HG02943 (cell line): ENCODE results near the gene GPRIN1.
"Not testable (repeated sequence)": the region's sequence is repeated elsewhere in the genome, so short reads cannot be mapped to it uniquely, and the experiment has no call there.

Source experiments
- ATAC-seq: cut with Tn5 transposase; IDR thresholded peaks from one replicate; pipeline ENCODE4 v1.9.1; 2021; ENCODE audit warnings: mild to moderate bottlenecking, low read depth, moderate library complexity; ENCODE audit not compliant: unreplicated experiment

GPRIN1 gene

DNA sequence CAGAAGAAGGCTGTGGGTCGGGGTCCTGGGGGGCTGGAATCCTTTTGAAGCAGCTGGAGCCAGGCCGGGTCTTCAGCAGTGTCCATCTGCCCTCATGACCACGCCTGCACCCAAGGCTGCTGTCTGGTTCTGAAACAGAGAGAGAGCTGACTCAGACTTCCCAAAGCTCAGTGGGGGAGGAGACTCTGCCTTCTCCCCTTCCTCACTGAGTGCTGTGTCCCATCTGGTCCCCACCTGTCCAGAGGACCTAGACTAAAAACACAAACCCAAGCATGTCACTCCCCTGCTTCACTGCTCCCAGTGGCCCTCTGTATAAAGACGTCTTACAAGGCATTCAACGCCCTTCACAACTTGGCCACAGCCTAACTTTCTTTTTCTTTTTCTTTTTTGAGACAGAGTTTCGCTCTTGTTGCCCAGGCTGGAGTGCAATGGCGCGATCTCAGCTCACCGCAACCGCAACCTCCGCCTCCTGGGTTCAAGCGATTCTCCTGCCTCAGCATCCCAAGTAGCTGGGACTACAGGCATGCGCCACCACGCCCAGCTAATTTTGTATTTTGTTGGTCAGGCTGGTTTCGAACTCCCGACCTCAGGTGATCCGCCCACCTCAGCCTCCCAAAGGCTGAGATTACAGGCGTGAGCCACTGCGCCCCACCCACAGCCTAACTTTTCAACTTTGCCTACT, 10.1 kb downstream of the GPRIN1 start:
- not testable (repeated sequence) for ATAC-seq

DNA sequence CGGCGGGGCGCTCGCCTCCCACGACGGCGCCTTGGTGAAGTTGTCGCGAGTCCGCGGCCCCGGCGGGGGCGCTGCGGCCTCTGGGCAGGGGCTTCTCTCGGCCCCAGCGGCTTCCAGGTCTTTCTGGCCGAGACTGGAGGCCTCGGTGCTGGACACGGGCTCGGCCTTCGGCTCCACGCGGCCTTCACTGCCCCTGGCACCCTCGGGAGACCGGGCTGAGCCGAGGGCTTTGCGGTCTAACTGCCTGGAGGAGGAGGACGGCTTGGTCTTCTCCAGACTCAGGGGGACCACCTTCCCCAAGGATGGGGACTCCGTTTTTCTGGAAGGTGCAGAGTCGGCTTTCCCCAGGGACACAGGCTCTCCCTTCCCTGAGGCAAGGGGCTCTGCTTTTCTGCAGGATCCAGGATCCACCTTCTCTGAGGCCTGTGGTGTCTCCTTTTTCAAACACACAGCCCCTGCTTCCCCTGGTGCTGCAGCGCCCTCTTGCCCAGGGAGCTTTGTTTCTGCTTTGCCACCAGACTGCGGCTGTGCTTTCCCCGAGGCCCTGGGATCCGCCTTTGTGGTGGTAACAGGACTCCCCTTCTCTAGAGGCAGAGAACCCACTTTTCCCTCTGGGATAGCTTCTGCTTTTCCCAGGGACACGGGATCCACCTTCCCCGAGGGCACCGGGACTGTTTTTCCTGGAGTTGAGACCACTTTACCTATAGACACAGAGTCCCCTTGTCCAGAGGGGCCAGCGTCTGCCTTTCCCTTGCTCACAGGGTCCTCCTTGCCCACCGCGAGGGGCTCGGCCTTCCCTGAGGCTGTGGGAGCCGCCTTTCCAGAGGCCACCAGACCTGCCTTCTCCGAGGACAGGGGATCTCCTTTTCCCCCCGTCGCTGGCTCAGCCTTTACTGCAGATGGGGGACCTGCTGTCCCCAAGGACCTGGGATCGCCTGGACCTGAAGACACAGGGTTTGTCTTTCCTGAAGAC, 12.3 kb downstream of the GPRIN1 start:
- ATAC-seq = no peak

DNA sequence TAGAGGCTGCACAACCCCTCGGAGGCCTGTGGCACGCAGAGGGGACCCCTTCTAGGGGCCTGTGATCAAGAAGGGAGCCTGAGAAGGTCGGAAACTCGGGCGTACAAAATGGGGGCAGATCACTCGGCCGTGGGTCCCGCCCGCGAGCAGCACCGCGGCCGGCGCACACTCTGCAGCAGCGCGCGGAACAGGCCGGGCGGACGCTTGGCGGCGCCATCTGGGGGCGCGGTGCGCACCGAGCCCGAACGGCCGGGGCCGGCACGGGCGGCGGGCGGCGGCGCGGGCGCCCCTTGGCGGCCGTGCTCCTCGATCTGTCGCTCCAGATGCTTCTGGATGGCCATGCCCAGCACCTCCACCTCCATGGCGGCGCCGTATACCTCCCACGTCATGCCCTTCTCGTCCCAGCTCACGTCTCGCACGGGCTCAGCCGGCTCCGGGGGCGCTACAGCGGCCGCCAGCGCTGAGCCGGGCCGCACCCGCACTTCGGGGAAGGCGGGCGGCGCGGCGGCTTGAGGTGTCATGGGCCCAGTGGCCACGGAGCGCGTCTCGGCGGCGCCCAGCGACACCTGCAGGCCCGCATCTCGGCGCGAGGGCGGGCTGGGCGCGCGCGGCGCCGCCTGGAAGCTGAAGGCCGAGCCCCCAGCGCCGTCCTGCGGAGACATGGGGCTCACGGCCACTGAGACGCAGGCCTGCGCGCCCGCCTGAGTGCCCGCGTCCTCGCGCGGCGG, 13.1 kb downstream of the GPRIN1 start:
- peak; percentile 61 for ATAC-seq

DNA sequence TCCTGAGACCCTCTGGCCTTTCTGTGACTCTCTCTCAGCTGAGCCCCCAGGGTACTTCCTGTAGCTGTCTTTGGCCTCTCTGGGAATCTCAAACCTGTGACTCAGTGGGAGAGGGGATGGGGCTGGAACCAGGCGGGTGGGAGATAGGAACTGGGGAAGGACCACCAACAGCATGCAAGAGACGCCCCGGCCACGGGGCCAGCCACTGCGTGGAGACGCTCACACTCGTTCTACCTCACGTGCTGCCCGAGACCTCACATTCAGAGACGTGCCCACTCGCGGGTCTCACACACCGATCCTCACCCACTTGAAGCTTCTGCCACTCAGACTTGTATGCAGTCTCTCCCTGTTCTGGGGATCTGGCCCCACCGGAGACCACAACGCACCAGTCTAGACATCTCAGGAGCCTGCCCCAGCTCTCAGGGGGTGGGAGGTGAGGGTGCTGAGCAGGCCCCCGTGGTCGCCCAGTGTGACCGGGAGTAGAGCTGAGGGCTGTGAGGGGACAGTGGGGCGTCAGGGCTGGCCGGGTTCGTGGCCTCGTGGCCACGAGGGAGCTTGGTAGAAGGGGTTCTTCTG, 13.8 kb downstream of the GPRIN1 start:
- ATAC-seq = no peak

DNA sequence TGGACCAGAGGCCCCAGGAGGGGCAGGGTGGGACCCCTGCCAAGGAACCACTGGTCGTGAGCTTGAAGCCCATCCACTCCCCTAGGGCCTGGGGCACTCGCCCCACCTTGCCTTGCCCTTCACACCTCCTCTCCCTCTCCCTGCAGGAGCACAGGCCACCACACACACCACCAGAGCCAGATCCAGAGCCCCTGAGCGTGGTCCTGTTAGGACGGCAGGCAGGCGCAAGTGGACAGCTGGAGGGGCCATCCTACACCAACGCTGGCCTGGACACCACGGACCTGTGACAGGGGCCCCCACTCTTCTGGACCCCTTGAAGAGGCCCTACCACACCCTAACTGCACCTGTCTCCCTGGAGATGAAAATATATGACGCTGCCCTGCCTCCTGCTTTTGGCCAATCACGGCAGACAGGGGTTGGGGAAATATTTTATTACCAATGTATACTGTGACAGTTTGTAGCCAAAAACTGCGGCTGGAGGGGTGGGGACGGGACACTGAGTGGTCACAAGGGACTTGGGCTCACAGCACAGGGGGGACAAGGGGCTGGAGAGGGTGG, 14.5 kb downstream of the GPRIN1 start:
- ATAC-seq = no peak

DNA sequence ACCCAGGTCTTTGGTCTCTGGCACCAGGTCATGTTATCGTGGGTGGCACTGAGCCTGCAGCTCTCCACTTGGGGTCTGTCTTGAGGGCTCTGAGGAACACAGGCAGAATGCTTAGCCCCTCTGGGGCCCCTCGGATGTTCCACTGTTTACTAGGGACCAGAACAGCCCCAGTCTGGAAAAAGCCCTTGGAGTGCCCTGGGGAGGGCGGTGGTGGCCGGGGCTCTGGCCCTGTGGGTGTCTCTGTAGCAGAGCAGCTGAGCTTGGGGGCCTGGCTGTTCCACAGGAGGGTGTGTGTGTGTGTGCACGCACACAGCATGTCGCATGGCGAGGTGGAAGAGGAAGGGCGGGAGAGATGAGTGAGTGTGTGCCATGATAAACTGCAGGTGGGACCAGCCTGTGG, 15.4 kb downstream of the GPRIN1 start:
- no peak for ATAC-seq

DNA sequence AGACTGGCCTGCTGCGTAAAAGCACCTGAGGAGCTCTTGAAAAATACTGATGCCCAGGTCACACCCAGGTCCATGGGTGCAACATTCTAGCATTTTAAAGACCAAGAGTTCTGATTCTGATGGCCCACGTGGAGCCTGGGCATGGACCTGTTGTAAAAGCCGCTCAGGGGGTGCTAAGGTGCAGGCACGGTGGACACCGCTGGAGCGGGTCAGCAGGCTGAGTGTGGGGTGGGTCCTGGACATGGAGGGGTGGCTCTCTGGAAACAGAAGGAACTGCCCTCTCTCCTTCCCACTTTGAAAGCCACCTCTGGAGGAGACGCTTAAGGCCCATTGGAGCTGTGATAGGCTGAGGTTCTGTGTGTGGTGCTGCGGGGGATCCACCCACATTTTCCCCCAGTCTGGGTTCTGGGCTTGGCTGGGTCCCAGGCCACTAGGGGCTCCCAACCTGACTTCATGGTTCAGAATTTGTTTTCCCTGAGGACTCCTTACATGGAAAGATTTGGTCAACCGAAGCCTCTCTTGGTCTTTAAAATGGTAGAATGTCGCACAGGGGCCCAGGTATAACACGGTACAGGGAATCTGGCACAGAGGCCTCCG, 16.6 kb downstream of the GPRIN1 start:
- ATAC-seq = no peak

DNA sequence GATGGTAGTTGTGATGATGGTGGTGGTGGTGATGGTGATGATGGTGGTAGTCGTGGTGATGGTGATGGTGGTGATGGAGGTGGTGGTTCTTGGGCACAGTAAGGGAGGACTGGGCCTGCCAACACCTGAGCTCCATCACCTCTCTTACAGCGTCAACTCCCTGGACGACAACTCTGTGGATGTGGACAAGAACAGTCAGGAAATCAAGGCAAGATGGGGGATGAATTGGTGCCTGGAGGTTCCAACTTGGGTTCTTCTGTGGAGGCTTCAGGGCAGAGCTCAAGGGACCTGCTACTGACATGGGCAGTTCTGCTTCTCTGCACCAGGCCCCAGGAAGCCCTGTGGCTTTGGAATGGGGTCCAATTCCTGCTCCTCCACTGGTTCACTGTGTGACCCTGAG, 17.4 kb downstream of the GPRIN1 start:
- ATAC-seq = no peak

DNA sequence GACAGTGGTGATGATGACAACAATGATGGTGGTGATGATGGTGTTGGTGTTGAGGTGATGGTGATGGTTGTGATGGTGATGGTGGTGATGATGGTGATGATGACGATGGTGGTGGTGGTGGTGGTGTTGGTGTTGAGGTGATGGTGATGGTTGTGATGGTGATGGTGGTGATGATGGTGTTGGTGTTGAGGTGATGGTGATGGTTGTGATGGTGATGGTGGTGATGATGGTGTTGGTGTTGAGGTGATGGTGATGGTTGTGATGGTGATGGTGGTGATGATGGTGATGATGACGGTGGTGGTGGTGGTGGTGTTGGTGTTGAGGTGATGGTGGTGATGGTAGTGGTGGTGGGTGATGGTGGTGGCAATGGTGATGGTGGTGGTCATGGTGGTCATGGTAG, 18.3 kb downstream of the GPRIN1 start:
- not testable (repeated sequence) for ATAC-seq

DNA sequence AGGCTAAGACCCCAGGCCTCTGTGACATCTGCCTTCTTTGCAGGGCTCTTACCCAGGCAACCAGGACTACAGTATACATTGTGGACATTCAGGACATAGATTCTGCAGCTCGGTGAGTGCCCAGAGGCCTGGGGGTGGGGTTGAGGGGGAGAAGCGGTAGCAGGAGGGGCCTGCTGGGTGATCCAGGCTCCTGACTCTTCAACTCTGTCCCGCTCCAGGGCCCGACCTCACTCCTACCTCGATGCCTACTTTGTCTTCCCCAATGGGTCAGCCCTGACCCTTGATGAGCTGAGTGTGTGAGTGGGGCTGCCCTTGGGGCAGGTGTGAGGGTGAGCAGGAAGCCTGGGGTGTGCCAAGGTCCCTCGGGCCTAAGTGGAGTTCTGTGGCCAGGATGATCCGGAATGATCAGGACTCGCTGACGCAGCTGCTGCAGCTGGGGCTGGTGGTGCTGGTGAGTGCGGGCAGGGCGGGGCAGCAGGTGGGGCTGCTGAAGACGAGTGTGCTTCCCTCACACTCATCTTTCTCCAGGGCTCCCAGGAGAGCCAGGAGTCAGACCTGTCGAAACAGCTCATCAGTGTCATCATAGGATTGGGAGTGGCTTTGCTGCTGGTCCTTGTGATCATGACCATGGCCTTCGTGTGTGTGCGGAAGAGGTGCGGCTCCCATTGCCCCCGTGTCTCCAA, 19.8 kb downstream of the GPRIN1 start:
- no peak for ATAC-seq

DNA sequence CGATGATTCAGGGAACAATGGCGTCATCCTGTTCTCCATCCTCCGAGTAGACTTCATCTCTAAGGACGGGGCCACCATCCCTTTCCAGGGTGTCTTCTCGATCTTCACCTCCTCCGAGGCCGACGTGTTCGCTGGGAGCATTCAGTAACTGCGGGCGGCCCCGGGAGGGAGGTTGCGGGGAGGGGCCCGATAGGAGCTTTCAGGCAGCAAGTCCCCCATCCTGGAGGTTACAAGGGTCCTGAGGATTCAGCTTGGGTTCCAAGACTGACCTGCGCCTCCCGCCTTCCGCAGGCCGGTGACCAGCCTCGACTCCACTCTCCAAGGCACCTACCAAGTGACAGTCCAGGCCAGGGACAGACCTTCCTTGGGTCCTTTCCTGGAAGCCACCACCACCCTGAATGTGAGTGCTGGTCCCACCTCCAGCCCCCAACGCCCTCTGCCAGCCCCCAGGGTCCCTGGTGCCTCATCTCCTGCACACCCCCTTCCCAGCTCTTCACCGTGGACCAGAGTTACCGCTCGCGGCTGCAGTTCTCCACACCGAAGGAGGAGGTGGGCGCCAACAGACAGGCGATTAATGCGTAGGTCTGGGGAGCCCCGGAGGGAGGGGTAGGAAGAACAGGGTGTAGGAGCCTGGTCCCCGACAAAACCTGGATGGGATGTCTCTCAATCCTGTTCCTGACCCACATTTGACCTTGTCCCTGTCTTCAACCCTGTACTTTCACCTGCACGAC, 20.8 kb downstream of the GPRIN1 start:
- ATAC-seq = no peak

DNA sequence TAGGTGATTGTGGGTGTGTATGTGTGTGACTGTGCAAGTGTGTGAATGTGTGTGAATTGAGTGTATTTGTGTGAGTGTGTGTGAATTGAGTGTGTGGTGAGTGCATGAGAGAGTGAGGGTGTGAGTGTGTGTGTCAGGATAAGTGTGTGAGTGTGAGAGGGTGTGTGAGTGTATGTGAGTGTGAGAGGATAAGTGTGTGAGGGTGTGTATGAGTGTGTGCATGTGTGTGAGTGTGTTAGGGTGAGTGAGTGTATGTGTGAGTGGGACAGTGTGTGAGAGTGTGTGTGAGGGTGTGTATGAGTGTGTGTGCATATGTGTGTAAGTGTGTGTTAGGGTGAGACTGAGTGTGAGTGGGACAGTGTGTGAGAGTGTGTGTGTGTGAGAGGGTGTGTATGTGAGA, 21.7 kb downstream of the GPRIN1 start:
- no peak for ATAC-seq

DNA sequence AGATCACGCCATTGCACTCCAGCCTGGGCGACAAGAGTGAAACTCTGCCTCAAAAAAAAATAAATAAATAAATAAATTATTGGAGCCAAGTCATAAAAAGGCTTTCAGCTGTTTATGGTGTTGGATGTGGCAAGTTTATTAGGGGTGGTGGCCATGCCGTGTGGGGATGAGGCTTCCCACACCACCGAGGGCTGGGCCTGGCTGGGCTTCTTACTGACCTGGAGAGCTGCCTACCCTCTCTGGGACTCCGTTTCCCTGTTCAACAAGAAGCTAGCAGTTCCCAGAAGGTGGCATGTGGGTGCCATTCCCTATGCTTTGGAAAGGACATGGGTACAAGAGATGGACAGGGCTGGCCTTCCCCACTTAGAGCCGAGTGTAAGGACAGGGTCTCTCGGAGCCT, 22.6 kb downstream of the GPRIN1 start:
- ATAC-seq = no peak

DNA sequence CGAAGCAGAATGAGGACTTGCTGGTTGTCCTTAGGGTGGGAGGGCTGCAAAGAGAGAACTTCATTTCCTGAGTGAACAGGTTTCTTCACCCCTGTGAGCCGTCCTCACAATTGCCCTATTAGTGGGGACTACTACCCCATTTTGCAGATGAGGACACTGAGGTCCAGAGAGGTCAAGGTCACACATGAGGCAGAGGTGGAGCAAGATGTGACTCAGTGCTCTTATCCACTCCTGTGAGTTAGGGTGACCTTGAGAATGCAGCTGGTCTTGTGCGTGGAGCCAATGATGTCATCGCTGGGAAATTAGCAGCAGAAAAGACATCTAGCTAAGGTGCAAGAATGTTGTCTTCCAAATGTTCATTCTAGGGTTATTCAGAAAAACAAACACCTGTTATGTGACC, 26.9 kb downstream of the GPRIN1 start:
- ATAC-seq = no peak

DNA sequence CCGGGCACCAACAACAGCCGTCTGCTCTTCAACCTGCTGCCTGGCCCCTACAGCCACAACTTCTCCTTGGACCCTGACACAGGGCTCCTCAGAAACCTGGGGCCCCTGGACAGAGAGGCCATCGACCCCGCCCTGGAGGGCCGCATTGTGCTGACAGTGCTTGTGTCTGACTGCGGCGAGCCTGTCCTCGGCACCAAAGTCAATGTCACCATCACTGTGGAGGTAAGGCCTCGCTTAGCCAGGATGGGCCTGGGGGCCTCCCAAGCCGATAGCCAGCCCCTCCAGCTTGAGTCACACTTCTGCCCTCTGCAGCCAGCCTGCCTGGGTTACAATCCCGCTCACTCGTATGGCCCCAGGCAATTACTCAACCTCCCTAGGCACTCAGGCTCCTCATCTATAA, 28.6 kb downstream of the GPRIN1 start:
- ATAC-seq = no peak

DNA sequence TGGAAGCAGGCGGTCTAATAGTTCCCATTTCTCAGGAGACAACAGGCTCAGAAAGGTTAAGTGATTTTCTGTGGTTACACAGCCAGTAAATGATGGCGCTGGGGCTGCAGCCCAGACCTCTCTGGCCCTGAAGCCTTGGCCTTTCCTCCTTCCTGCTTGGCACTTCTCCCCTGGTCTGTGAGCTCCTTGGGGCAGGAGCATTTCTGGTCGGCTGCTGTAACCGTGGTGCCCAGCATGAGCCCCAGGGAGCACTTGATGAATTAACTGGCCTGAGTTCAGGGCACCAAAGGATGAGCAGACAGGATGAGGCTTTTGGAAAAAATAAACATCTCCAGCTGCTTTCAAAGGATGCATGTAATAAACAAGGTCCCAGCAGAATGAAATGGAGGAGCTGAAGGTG, 30.6 kb downstream of the GPRIN1 start:
- ATAC-seq = no peak

DNA sequence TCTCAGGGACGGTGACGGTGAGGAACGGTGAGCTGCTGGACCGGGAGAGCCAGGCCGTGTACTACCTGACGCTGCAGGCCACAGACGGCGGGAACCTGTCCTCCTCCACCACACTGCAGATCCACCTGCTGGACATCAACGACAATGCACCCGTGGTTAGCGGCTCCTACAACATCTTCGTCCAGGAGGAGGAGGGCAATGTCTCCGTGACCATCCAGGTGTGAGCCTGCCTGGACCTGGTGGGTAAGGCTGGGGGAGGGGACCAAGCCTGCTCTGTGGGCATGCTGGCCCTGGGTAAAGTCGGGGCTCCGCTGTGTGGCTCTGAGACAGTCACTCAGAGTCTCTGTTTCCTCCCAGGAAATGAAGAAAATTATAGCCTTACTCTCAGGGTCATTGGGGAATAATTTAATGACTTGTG, 31.6 kb downstream of the GPRIN1 start:
- no peak for ATAC-seq

DNA sequence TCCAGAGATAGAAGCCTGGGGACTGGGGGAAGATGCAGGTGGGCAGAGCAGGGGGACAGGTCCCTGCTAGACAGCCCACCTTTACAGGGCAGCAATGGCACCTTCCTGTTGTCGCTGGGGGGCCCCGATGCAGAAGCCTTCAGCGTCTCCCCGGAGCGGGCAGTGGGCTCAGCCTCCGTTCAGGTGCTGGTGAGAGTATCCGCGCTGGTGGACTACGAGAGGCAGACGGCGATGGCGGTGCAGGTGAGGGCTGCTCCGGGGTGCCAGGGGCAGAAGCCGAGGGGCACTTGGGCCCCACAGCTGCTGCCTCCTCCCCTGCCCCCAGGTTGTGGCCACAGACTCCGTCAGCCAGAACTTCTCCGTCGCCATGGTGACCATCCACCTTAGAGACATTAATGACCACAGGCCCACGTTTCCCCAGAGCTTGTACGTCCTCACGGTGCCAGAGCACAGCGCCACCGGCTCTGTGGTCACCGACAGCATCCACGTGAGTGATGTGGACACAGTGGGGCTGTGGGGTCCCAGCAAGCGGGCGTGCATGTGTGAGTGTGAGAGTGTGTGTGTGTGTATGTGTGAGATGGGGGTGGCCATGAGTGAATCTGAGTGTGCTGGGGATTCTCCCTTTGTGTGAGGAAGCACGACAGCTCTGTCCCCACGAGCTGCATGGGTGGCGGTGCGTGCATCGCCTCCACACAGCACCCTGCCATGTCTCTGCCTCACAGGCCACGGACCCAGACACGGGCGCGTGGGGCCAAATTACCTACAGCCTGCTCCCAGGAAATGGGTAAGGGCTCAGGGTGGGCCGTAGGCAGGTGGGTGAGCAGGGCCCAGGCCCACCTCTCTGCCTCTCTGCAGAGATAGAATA, 32.4 kb downstream of the GPRIN1 start:
- no peak for ATAC-seq
